Keratinocyte (primary cell): Measurements from ENCODE around the gene SLC46A3. TPM values are rescaled to one million over a fixed set of nuclear protein-coding genes. Genes with fewer than 3 reads are reported as not detected.

Source experiments
- DNase-seq: peaks from one replicate; pipeline ENCODE4 v3.0.0-alpha.2; 2011; ENCODE audit warnings: low read depth, missing footprints, low spot score
- FAIRE-seq: peaks from 2 replicates; lab custom pipeline; 2011; peaks lifted over from hg19 to GRCh38; lab: Jason Lieb, UNC
- H2AFZ ChIP-seq: 2 replicates; pipeline ENCODE4 v1.6.0; 2012; ENCODE audit warnings: low read length, control low read depth, inconsistent platforms; ENCODE audit not compliant: control insufficient read depth
- H3K27ac ChIP-seq: 2 replicates; pipeline ENCODE4 v1.5.1; 2011; ENCODE audit warnings: low read length; ENCODE audit not compliant: control insufficient read depth, insufficient read depth
- H3K27me3 ChIP-seq: 3 replicates; pipeline ENCODE4 v1.6.0; 2011; ENCODE audit warnings: low read length; ENCODE audit not compliant: control insufficient read depth, insufficient read depth; ENCODE audit errors: extremely low read depth
- H3K36me3 ChIP-seq, 2 experiments: 2 replicates in 1 of 2; 3 replicates in 1 of 2; pipeline ENCODE4 v1.5.1; 2011; ENCODE audit warnings: low read length in 2 of 2, mild to moderate bottlenecking in 1 of 2; ENCODE audit not compliant: control insufficient read depth in 2 of 2, insufficient read depth in 2 of 2; ENCODE audit errors: extremely low read depth in 1 of 2
- H3K4me1 ChIP-seq: 3 replicates; pipeline ENCODE4 v1.5.1; 2011; ENCODE audit warnings: low read length; ENCODE audit not compliant: control insufficient read depth, insufficient read depth; ENCODE audit errors: extremely low read depth
- H3K4me2 ChIP-seq: 3 replicates; pipeline ENCODE4 v1.6.0; 2011; ENCODE audit warnings: low read depth, low read length; ENCODE audit not compliant: control insufficient read depth, insufficient read depth; ENCODE audit errors: extremely low read depth
- H3K4me3 ChIP-seq, 3 experiments: fragments of 200-600 bp in 1 of 3; sonication (generic) in 1 of 3; 2 replicates in 2 of 3; 3 replicates in 1 of 3; pipeline ENCODE4 v1.5.1; 2011 to 2016; ENCODE audit warnings: low read length in 3 of 3, mild to moderate bottlenecking in 3 of 3, control low read depth in 2 of 3, inconsistent platforms in 1 of 3, low read depth in 1 of 3, mixed read lengths in 1 of 3, mixed run types in 1 of 3, moderate library complexity in 1 of 3; ENCODE audit not compliant: control insufficient read depth in 2 of 3, insufficient read depth in 2 of 3; ENCODE audit errors: extremely low read depth in 1 of 3
- H3K79me2 ChIP-seq: 2 replicates; pipeline ENCODE4 v1.6.0; 2012; ENCODE audit warnings: low read length; ENCODE audit not compliant: control insufficient read depth, insufficient read depth
- H3K9ac ChIP-seq: 3 replicates; pipeline ENCODE4 v1.6.0; 2011; ENCODE audit warnings: low read length; ENCODE audit not compliant: control insufficient read depth, insufficient read depth; ENCODE audit errors: extremely low read depth
- H3K9me1 ChIP-seq: 3 replicates; pipeline ENCODE4 v1.6.0; 2011; ENCODE audit warnings: low read length; ENCODE audit not compliant: control insufficient read depth, insufficient read depth; ENCODE audit errors: extremely low read depth
- H3K9me3 ChIP-seq: 2 replicates; pipeline ENCODE4 v1.5.1; 2012; ENCODE audit warnings: low read depth, low read length; ENCODE audit not compliant: control insufficient read depth
- H4K20me1 ChIP-seq: 3 replicates; pipeline ENCODE4 v1.6.0; 2011; ENCODE audit warnings: low read length; ENCODE audit not compliant: control insufficient read depth, insufficient read depth; ENCODE audit errors: extremely low read depth
- EZH2 ChIP-seq: IDR thresholded peaks from one replicate; pipeline ENCODE4 v1.6.1; 2012; ENCODE audit warnings: inconsistent platforms, mild to moderate bottlenecking, low read length, moderate library complexity
- dilution Hi-C: fragments of 300-500 bp; cut with MboI; formaldehyde crosslinking; loops from one replicate; pipeline ENCODE4 v1.7.0; 2020; ENCODE audit warnings: low sequenced_read_pairs; ENCODE audit not compliant: extremely low pct_ligation_motif_present
- polyA plus RNA-seq, 5 experiments: library from polyadenylated mRNA; depleted of rRNA in 3 of 5; stranded (reverse) in 3 of 5; stranded (forward) in 1 of 5; unstranded in 1 of 5; fragments of >200 nt; gene quantifications; 1 replicate in 1 of 5; 2 replicates in 3 of 5; 3 replicates in 1 of 5; pipeline versions ENCODE4 v1.2.1 to v1.2.3, GENCODE V29; 2011 to 2012; ENCODE audit warnings: missing spikeins in 2 of 5, low read depth in 1 of 5, low replicate concordance in 1 of 5
- small RNA-seq, 3 experiments: library from RNA; depleted of rRNA; stranded (forward); fragments of <200 nt; gene quantifications; one replicate each; pipeline ENCODE3, GENCODE V24; 2012; ENCODE audit warnings: low read depth in 3 of 3, low replicate concordance in 1 of 3; ENCODE audit not compliant: insufficient read length in 3 of 3
- TF ChIP-seq, protein P1 (sequence below), 3 experiments: IDR thresholded peaks in 1 of 3; conservative IDR thresholded peaks in 1 of 3; optimal IDR thresholded peaks in 1 of 3; 2 replicates in 2 of 3; 3 replicates in 1 of 3; pipeline versions ENCODE3 to v1.5.1; 2011; ENCODE audit warnings: low read length in 3 of 3, mild to moderate bottlenecking in 3 of 3, moderate library complexity in 2 of 3, control low read depth in 1 of 3, inconsistent platforms in 1 of 3; ENCODE audit not compliant: insufficient read depth in 2 of 3; ENCODE audit errors: extremely low read depth in 1 of 3

Gene SLC46A3
- polyA plus RNA-seq, 1 donor (not counting 4 experiments of a cell fraction or from before 2014, with no cell fraction given), result 14.1 TPM

GRCh38 chr13:28651810-28652401, 66.9 kb downstream of the SLC46A3 start:
- Histone ChIP-seq H2AFZ (no peak overlapping the region), H3K4me1 (peaks cover 11% of the 10 kb centered on the region), H3K9ac (no peak overlapping the region), H3K36me3 (no peaks in the 10 kb centered on the region), H3K9me1 (peaks cover 5% of the 10 kb centered on the region), H3K79me2 (peaks cover 9% of the 10 kb centered on the region), H4K20me1 (no peaks in the 10 kb centered on the region), H3K4me3 (no peak overlapping the region), H3K9me3 (no peaks in the 10 kb centered on the region), H3K4me2 (no peak overlapping the region), H3K27ac (no peak overlapping the region), H3K27me3 (no peaks in the 10 kb centered on the region)
- DNase-seq, result no peak
- TF ChIP-seq, protein P1, sequence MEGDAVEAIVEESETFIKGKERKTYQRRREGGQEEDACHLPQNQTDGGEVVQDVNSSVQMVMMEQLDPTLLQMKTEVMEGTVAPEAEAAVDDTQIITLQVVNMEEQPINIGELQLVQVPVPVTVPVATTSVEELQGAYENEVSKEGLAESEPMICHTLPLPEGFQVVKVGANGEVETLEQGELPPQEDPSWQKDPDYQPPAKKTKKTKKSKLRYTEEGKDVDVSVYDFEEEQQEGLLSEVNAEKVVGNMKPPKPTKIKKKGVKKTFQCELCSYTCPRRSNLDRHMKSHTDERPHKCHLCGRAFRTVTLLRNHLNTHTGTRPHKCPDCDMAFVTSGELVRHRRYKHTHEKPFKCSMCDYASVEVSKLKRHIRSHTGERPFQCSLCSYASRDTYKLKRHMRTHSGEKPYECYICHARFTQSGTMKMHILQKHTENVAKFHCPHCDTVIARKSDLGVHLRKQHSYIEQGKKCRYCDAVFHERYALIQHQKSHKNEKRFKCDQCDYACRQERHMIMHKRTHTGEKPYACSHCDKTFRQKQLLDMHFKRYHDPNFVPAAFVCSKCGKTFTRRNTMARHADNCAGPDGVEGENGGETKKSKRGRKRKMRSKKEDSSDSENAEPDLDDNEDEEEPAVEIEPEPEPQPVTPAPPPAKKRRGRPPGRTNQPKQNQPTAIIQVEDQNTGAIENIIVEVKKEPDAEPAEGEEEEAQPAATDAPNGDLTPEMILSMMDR (optimal IDR thresholded peaks at IDR 0.05 in 1 of 3, IDR thresholded peaks at IDR 0.05 in 1 of 3, conservative IDR thresholded peaks at IDR 0.05 in 1 of 3; ENCODE audit: extremely low read depth in 1 of 3, insufficient read depth in 2 of 3, low read length in 3 of 3), result no peak
- no peak for TF ChIP-seq EZH2
- FAIRE-seq, result no peak
- dilution Hi-C loops, result no loop called here

DNA sequence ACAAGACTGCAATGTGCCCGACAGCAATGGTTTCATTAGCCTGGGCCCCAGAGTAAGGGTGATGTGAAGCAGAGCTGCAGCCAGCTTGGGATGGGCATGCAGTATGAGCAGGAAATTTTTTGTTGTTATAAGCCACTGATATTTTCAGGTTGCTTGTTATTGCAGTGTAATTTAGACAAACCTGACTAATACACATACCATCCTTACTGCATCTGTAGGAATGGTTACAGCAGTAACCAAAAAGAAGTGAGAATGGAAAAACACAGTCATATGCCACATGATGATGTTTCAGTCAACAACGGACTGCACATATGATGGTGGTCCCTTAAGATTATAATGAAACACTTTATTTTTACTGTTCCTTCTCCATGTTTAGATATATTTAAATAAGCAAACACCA, 68.5 kb downstream of the SLC46A3 start:
- Histone ChIP-seq H3K27me3 (no peaks in the 10 kb centered on the region), H2AFZ (no peak overlapping the region), H4K20me1 (no peaks in the 10 kb centered on the region), H3K9me3 (no peaks in the 10 kb centered on the region), H3K27ac (no peak overlapping the region), H3K9me1 (peaks cover 3% of the 10 kb centered on the region), H3K4me3 (no peak overlapping the region), H3K36me3 (no peaks in the 10 kb centered on the region), H3K9ac (no peak overlapping the region), H3K4me2 (no peak overlapping the region), H3K79me2 (peaks cover 3% of the 10 kb centered on the region), H3K4me1 (peaks cover 4% of the 10 kb centered on the region)
- FAIRE-seq, result no peak
- no peak for DNase-seq
- TF ChIP-seq EZH2, result no peak
- TF ChIP-seq, protein P1 (optimal IDR thresholded peaks at IDR 0.05 in 1 of 3, IDR thresholded peaks at IDR 0.05 in 1 of 3, conservative IDR thresholded peaks at IDR 0.05 in 1 of 3; ENCODE audit: extremely low read depth in 1 of 3, insufficient read depth in 2 of 3, low read length in 3 of 3), result no peak
- dilution Hi-C loops, result no loop called here

Small RNAs within 50 kb of the gene (small RNA-seq; reads per million reads assigned to genes)
- gene RNU6-53P, result 0 reads per million in 3 experiments

Other genes with a start within 250 kb of the SLC46A3 start
- gene FLT1, start 223.8 kb downstream of the SLC46A3 start, polyA plus RNA-seq, result 0.01 to 0.21 TPM (median 0.02 TPM) in 3 replicates
- 67.6 to 136 TPM (median 98.9 TPM) in 3 replicates for gene POMP, start 59.8 kb downstream of the SLC46A3 start, polyA plus RNA-seq
- 0.08 to 0.22 TPM (median 0.17 TPM) in 3 replicates for gene MTUS2, start 101.4 kb upstream of the SLC46A3 start, polyA plus RNA-seq